HEK293 (cell line): ENCODE data around the gene EXD1.

Source experiments
- OVOL3 ChIP-seq: fragments of 450-650 bp; formaldehyde crosslinking; IDR thresholded peaks from 2 replicates; pipeline ENCODE4 v1.5.1; 2016; ENCODE audit warnings: missing biosample characterization, missing genetic modification characterization
- RBAK ChIP-seq: fragments of 450-650 bp; formaldehyde crosslinking; IDR thresholded peaks from 2 replicates; pipeline ENCODE4 v1.5.1; 2016; ENCODE audit warnings: missing biosample characterization, missing genetic modification characterization
- ZBTB17 ChIP-seq: fragments of 450-650 bp; formaldehyde crosslinking; IDR thresholded peaks from 2 replicates; pipeline ENCODE4 v1.5.1; 2016; ENCODE audit warnings: missing biosample characterization, missing genetic modification characterization
- ZFP41 ChIP-seq: fragments of 450-650 bp; formaldehyde crosslinking; IDR thresholded peaks from 2 replicates; pipeline ENCODE4 v1.5.1; 2016; ENCODE audit warnings: missing biosample characterization, missing genetic modification characterization, borderline replicate concordance
- ZNF114 ChIP-seq: fragments of 450-650 bp; formaldehyde crosslinking; IDR thresholded peaks from 2 replicates; pipeline ENCODE4 v1.5.0; 2017; ENCODE audit warnings: missing biosample characterization, missing genetic modification characterization
- ZNF138 ChIP-seq: fragments of 450-650 bp; formaldehyde crosslinking; IDR thresholded peaks from 2 replicates; pipeline ENCODE4 v1.5.1; 2016; ENCODE audit warnings: missing biosample characterization, missing genetic modification characterization, borderline replicate concordance
- ZNF174 ChIP-seq: fragments of 450-650 bp; formaldehyde crosslinking; IDR thresholded peaks from 2 replicates; pipeline ENCODE4 v1.5.0; 2017; ENCODE audit warnings: missing biosample characterization, mild to moderate bottlenecking, missing genetic modification characterization
- ZNF175 ChIP-seq: fragments of 450-650 bp; formaldehyde crosslinking; IDR thresholded peaks from 2 replicates; pipeline ENCODE4 v1.5.1; 2016; ENCODE audit warnings: missing biosample characterization, missing genetic modification characterization
- ZSCAN30 ChIP-seq: fragments of 450-650 bp; IDR thresholded peaks from 2 replicates; pipeline ENCODE4 v1.5.1; 2018; ENCODE audit warnings: missing biosample characterization, mild to moderate bottlenecking, missing genetic modification characterization, moderate library complexity
- TF ChIP-seq, protein P1 (sequence below): fragments of 450-650 bp; formaldehyde crosslinking; IDR thresholded peaks from 2 replicates; pipeline ENCODE4 v1.5.1; 2016; ENCODE audit warnings: missing biosample characterization, missing genetic modification characterization

DNA sequence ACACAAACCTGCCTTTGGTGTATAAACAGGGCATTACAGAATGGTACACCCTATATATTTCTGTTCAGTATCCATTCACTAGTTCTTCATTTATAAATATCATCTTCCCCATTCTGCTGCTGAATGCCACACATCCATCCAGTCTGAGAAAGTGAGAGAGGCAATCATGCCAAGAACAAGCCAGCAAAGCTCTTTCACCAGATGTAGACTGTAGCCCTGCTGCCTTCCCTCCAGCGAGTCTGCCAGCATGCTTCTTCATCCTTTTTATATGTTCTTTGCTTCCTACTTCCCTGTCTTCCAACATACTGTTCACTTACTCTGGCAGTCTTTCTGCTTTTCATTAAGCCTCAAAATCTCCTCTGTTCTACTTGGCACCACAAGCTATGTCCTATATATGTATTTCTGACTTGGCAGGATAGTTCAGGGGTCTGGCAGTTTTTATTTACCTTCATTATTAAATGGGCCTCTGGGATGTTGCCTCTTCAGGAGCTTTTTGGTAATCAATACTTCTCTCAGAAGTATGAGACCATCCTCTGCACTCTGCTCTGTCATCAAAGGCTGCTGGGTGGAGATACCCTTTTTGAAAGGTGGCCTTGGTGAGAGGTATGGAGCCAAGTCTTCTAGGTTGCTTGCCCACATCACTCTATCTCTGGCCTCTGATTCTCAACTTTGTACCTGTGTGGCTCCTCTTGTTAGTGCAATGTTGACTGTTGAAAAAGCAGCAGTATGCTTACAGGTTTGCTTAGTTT, 49.2 kb upstream of the EXD1 start:
- TF ChIP-seq, protein P1, sequence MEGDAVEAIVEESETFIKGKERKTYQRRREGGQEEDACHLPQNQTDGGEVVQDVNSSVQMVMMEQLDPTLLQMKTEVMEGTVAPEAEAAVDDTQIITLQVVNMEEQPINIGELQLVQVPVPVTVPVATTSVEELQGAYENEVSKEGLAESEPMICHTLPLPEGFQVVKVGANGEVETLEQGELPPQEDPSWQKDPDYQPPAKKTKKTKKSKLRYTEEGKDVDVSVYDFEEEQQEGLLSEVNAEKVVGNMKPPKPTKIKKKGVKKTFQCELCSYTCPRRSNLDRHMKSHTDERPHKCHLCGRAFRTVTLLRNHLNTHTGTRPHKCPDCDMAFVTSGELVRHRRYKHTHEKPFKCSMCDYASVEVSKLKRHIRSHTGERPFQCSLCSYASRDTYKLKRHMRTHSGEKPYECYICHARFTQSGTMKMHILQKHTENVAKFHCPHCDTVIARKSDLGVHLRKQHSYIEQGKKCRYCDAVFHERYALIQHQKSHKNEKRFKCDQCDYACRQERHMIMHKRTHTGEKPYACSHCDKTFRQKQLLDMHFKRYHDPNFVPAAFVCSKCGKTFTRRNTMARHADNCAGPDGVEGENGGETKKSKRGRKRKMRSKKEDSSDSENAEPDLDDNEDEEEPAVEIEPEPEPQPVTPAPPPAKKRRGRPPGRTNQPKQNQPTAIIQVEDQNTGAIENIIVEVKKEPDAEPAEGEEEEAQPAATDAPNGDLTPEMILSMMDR (tag by site-specific recombination) = no peak
- TF ChIP-seq OVOL3 (tag by site-specific recombination) = no peak
- TF ChIP-seq ZFP41 (tag by site-specific recombination) = no peak
- no peak for TF ChIP-seq ZNF174 (tag by site-specific recombination)
- TF ChIP-seq RBAK (tag by site-specific recombination) = no peak
- no peak for TF ChIP-seq ZSCAN30 (tag by site-specific recombination)
- TF ChIP-seq ZBTB17 = no peak
- TF ChIP-seq ZNF114 (tag by site-specific recombination) = no peak
- no peak for TF ChIP-seq ZNF175
- TF ChIP-seq ZNF138 (tag by site-specific recombination) = no peak
